SHP77 (cell line): ENCODE data around the gene ABCA2.

Experiments
- DNase-seq, 2 experiments: peaks; one replicate each; lab custom pipeline; 2025; lab: John Stamatoyannopoulos, UW

Gene ABCA2

DNA sequence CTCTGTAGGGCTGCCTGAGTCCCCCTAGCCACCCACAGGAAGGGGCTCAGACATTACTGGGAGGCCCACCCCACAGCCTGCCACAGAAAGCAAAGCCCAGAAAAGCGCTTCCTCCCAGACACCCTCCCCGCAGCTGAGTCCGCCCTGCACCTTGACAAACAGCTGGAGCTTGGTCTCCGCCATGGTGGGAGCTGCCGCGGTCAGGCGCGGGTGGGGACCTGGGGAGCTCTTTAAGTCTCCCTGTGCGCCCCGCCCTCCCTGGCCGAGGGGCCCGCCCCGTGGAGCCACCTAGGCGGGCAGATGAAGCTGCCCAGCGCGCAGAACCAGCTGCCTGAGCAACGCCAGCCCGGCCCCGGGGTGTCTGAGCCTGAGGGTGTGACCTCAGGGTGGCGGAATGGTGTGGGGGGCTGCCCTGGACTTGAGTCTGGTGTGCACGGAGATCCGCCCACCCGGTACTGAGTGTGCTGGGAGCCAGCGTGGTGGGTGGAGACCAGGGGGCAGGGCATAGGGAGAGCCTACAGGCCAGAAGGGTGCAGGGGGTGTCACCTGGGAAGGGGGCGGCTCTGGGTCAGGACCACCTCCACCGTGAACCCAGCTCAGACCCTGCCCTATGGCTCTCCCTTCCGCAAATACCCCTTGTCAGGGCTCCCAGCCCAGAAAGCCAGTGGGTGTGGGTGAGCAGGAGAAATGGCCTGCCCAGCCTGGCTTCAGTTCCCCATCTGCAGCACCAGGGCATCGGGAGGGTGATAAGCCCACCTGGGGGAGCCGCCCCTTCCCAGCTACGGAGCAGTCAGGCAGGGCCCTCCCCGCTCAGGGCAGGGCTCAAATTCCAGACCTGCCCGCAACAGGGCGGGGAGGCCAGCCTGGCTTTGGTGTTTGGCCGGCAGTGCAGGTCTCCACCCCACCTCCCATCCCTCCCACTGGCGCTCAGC lies 31.4 kb downstream of the ABCA2 start, which contains the start of gene CLIC3:
TSS of gene CLIC3 (minus strand) at position 208 of the 932 bp plus-strand sequence. CDS start at position 183, 25 bp downstream.
- DNase-seq = no peak

DNA sequence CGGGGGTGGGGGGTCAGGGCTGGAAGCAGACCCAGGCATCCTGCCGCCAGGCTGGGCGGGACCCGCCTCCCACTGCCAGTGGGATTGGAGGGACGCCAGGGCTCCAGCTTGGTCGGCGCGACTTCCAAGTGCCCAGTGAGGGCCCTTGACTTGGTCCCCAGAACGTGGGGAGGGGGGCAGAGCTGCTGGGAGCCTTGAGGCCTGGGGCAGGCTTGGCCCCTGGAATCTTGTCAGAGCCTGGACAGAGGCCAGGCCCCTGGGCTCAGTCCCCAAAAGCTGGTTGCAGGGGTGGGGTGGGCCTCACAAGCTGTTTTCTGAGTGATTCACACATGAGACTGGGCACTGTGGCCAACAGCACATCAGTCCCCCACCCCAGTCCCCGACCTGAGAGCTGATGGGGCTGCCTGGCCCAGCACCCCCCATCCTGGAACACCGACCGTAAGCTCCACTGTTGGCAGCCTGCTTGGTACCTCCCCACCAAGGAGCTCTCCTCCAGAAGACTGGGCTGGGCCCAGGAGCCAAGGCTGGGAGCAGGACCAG lies 32.2 kb downstream of the ABCA2 start:
- DNase-seq = no peak

DNA sequence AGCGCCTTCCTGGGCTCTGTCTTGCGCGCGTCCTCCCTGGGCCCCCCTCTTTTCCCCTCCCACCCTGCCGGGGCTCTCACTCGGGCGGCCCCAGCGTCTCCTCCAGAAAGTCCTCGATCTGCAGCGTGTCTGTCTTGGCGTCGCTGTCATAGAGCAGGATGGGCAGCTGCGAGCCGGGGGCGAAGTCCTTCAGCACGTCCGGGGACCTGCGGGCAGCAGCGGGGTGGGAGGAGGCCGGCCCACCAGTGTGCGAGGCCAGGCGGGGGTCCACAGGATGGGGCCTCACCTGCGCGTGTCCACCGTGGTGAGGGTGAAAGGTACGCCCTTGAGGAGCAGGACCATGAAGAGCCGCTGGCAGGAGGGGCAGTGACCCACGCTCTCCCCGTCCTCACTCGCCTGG lies 32.7 kb downstream of the ABCA2 start:
- DNase-seq = no peak

DNA sequence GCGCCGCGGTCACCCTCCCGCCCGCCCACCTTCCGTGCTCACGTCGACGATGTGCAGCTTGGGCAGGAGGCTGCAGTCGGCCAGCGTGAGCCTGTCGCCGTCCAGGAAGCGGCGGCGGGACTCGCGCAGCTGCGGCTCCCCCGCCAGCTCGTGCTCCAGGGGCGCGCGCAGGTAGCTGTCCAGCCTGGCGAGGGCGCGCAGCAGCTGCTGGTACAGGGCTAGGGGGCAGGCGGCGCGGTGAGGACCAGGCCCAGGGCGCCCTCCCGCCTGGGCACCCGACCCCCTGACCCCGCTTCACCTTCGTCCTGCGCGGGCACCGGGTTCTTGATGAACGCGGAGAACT lies 33.2 kb downstream of the ABCA2 start:
- DNase-seq = no peak

DNA sequence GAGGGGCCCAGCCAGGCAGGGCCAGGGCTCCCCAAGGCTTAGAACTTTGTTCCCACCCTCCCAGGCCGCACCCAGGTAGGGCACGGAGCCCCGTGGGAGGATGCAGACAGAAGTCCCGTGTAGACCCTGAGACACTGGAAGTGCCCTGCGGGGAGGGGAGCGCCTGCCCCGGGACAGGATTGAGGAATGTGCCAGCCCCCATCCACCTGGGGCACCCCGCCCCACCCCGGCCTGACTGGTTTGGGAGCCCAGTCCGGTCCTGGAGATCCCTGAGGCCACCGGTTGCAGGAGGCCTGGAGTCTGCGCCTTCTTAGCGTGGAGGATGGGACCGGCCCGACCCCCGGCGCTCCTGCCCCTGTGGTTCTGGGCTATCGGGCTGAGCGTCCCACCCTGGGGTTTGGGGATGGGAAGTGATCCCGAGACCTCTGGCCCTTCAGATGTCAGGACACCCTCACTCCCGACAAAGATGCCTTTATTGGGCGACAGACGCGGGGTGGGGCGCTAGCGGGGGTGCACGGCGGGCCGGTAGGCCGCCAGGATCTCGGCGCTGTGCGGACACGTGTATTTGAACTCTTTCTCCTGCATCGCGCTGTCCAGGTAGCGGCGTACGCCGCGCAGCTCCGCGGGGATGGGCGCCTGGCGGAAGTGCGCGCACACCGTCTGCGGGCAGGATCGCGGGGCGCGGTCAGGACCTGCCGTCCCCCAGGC lies 33.7 kb downstream of the ABCA2 start:
- DNase-seq = no peak

DNA sequence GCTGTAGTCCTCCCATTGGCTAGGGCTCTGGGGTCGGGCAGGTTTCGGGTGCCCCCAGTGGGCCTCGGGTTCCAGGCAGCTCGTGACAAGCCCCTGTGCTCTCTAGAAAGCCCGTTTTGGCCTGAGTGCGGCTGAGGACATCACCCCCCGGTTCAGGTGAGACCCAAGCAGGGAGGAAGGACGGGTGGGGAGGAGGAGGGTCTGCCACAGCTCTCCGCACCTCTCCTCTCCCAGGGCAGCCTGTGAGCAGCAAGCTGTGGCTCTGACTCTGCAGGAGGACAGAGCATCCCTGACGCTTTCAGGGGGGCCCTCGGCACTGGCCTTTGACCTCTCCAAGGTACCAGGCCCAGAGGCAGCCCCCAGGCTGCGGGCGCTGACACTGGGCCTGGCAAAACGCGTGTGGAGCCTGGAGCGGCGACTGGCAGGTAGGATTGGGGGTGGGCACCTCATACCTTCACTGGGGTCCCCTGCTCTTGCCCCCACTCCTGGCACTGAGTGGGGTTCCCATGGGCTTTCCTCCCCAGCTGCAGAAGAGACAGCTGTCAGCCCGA lies 35.1 kb downstream of the ABCA2 start:
- no peak for DNase-seq

DNA sequence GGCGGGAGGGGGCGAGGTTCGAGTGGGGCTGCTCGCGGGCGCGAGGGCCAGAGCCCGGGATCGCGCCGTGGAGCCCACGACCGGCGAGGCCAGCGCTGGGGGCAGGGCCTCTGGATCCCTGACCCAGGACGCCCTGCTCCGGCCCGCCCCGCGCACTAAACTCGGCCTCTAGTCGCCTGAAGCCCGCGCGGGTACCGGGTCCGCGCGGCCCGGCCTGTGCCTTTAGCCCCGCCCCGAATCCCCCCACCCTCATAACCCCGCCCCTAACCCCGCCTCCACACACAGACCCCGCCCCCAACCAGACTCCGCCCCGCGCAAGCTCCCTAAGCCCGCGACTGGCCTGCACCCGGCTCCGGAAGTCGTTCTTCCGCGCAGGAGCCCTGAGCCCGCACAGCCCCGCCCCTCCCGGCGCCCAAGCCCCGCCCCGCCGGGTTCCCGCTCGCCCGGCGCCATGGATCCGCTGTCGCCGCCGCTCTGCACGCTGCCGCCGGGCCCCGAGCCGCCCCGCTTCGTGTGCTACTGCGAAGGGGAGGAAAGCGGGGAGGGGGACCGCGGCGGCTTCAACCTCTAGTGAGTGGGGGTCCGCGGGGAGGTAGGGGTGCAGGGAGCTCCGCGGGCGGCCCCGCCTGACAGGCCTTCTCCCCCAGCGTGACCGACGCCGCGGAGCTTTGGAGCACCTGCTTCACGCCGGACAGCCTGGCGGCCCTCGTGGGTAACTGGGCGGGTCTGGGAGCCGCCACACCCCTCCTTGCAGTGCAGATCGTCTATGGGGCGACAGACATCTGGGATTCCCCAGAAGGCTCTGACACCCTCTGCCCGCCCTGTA lies 35.8 kb downstream of the ABCA2 start, which contains the start of gene PAXX:
TSS of gene PAXX (plus strand) at position 430 of the 826 bp plus-strand sequence. CDS start at position 452, 22 bp downstream.
- DNase-seq = peak; percentile 69 to 91

DNA sequence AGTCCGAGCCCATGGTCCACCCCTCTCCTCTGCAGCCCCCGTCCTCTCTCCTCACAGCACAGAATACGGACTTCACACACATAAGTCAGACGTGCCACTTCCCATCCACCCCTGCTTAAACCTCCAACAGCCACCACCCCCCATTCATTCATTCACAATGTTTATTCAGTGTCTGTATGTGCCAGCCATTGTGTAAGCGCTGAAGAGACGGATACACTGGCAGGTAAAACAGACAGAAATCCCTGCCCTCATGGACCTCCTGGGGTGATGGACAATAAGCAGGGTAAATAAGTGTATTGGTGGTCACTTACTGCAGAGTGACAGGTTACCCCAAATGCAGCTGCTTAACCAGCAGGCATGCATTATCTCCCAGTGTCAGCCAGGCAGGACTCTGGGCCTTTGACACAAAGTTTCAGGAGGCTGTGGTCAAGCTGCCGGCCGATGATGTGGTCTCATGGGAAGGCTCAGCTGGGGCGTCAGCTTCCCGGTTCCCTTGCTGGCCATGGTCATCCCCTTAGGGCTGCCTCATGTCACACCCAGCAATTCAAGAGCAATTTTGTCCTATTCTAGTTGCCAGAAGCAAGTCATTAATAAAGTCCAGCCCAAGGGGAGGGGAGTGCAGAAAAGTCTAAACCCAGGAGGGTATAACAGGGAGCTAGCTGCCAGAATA lies 37.7 kb downstream of the ABCA2 start:
- DNase-seq = no peak

DNA sequence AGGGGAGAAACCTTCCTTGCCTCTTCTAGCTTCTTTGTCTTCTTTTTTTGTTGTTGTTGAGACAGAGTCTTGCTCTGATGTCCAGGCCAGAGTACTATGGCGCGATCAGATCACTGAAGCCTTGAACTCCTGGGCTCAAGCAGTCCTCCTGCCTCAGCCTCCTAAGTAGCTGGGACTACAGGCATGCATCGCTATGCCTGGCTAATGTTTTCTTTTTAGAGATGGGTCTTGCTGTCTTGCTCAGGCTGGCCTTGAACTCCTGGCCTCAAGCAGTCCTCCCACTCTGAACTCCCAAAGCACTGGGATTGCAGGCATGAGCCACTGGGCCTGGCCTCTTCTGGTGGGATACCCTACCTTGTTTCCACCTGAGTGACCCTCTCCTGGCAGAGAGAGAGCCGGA lies 39.2 kb downstream of the ABCA2 start:
- no peak for DNase-seq

DNA sequence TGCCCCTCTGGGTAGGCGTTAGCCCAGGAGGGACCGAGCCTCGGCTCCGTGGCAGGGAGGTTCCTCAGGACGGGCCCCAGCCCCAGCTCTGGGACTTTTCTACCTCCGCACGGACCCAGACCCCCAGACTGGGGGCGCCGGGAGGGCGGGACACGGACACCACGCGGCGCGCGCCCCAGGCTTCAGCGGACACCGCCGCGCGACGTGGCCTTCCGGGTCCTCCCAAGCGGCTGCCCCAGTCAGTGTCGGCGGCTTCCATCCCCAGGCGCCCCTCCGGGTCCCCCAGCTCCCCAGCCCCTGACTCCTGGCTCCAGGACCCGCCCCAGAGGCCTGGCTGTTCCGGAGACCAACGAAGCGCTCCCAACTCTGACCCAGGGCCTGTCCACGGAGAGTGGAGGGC lies 42.2 kb downstream of the ABCA2 start:
- DNase-seq = no peak

DNA sequence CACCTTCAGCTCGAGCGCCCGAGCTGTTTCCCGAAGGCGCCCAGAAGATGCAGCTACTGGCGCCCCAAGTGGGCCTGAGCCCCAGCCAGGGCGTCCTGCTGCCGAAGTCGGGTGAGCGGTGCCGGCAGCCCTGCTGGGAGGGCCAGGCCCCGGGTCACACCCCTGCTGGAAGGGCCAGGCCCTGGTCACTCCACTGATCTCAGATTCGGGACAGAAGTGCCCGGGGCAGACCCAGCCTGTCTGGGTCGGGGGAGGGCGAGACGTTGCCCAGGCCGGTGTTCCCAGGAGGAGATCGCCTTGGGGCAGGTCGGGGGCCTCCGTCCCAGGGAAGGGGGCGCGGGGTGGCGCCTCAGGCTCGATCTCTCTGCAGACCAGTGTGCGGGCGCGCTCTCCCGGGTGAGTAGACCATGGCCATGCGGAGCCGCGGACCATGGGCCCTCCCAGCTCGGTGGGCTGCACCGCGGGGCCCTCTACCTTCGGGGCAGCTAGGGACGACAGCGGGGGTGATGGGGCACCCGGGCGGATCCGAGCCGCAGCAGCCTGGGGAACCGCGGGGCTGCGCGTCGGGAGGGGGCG lies 42.9 kb downstream of the ABCA2 start:
- DNase-seq = no peak

DNA sequence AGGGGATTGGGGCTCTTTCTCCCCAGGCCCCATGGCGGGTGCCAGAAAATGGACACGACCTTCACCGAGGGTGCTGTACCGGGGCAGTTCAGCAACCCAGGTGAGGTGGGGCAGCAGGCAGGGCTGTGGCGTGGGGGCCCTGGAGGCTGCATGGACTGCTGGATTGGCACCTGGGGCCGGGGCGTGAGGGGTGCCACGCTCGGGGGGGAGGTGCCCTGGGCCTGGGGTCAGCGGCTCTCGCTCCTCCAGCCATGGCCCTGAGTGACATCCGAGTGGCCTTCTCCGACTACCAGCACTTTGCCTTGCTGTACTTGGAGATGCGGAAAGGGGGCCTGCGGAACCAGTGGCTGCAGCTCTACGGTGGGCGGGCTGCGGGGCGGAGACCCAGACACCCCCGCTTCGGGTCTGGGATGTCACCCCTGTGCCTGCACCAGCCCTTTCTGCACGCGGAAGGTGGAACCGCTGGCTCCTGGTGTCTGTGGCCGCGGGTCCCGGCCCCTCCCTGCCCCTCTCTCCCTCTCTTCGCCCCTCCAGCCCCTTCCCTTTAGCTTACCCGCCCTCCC lies 43.5 kb downstream of the ABCA2 start:
- DNase-seq = no peak

DNA sequence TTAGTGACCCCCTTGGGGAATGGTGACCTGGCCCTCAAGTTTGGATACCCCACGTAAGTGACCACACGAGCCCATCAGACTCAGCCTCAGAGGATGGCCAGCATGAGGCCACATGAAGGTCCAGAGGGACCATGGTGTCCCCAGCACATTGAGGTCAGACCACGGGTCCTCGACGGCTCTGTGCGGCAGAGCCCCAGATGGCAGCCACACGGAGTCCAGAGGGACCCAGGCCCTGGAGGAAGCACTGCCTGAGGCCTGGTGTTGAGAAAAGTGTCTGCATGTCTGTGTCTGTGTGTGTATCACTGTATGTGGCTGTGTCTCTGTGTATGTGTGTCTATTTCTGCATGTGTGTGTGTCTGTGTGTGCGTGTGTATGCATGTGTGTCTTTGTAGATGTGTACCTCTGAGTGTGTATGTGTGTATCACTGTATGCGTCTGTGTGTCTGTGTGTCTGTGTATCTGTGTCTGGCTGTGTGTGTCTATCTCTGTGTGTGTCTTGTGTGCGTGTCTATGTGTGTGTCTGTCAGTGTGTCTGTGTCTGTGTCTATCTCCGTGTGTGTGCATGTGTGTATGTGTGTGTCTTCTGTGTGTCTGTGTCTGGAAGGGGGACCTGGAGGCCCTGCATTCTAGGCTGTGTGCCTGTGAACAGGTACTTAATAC lies 44.3 kb downstream of the ABCA2 start:
- no peak for DNase-seq

DNA sequence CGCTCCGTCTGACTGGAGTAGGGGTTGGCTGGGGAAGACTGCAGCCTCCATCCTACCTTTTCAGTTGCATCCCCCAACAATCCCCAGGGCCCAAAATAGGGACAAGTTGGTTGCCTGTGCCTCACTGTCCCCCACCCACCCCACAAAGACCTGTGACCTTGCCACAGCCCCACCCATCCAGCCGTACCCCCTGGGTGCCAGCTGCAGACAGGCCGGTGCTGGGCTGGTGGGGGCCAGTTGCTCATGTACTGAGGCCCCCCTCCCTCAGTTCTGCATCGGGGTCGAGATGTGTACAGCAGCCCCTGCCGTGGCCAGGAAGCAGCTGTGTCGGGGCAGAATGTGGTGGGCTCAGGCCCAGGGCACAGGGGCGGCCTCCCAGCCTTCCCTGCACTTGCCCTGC lies 44.9 kb downstream of the ABCA2 start:
- no peak for DNase-seq

DNA sequence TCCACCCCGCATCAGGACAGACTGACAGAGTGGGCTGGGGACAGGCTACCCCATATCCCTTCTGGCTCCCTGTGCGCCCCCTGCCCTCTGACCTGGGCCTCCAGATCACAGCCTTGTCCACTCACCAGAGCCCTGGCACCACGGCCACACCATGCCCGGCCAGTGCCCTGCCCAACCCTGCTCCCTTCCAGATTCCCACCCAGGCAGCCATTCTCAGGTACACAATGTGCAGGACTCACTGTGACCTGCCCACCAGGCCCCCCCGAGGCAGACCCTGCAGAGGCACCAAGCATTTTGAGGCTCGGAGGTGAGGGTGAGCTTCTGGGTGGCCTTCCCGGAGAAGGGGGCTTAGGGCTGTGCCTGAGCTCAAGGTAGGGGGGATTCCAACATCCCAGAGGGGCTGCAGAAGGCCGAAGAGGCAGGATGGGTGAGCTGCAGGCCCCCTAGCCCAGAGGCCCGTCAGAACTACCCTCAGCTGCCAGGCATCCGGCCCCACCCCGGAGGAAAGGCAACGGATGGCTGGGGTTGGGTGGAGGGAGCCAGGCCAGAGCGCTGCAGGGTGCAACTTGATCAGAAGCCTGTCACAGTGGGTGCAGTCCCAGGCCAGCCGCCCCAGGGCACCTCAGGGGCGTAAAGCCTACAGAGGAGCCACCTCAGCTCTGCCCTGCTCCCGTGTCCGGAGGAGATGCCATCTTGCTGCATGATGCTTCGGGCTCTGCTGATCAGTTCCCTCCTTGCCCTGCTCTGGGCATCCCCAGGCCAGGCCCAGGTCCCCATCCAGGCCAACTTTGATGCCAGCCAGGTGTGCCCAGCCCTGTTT lies 45.6 kb downstream of the ABCA2 start, which contains the start of gene LCNL1:
TSS of gene LCNL1 (plus strand) at position 762 of the 820 bp plus-strand sequence. CDS start 594 bp downstream, outside the sequence.
- no peak for DNase-seq

DNA sequence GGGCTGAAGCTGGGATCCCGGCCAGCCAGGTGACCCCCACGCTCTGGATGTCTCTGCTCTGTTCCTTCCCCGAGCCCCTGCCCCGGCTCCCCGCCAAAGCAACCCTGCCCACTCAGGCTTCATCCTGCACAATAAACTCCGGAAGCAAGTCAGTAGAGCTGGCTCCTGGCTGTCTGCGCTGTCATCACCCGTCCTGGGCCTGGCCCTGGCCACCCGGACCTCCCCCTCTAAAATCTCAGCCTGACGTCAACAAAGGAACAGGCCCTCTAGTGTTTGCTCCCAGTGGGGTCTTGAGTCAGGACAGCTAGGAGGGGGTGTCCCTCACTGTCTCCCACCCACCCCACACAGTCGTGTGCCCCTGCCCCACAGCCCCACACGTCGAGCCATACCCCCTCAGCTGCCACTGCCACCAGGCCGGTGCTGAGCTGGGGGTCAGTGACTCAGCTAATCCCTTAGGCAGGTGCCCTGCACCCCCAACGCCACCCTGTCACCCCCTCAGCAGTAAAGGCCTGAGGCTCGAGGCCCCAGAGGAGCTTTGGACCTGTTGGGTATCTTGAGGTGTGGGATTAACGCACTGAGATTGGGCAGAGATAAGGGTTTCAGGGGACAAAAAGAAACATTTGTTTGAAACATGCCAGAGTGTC lies 46.3 kb downstream of the ABCA2 start:
- no peak for DNase-seq

DNA sequence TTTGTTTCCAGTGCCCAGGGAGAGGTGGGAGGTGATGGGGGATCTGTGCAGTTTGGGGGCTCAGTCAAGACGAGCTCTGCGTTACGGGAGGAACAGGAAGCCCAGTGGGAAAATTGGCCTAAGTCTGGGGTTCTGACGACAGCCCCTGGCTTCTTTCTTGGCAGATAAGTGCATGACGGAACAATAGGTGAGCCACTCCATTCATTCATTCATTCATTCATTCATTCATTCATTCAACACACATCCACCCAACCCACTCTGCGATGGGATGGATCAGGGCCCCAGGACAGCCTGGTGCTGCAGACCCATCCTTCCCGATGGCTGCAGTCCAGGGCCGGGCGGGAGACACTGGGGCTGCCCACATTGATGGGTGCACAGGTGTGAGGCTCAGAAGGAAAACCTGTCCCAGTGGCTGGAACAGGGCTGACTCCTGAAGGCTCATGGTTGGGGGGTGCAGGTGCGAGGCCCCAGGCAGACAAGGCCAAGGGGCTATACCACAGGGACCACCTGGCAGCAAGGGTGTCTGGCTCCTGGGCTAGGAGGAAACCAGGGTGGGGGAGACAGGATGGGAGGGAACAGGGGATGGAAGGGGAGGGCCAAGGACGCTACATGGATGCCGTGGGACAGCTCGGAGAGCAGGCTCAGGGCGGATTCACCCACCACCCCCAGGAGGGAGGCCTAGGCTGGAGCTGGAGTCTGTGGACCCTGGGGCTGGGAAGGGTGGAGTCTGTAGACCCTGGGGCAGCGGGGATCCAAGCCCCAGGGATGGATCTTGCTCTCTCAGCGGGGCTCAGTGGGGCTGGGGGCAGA lies 47.2 kb downstream of the ABCA2 start:
- DNase-seq = no peak
